Upper lobe of right lung (tissue), 1 donor: Measurements from ENCODE around the gene IRX6. TPM values are rescaled to one million over a fixed set of nuclear protein-coding genes. Genes with fewer than 3 reads are reported as not detected.

Source experiments
- ATAC-seq: fragments of 200-7000 bp; cut with Tn5 transposase; one replicate; pipeline ENCODE4 v1.9.1; 2020; ENCODE audit warnings: mild to moderate bottlenecking, moderate library complexity
- DNase-seq: peaks from one replicate; pipeline ENCODE4 v3.0.0-alpha.2; 2020
- H3K27ac ChIP-seq: fragments of 200-600 bp; one replicate; pipeline ENCODE4 v1.8.0; 2022
- H3K27me3 ChIP-seq: fragments of 200-600 bp; one replicate; pipeline ENCODE4 v1.8.0; 2022; ENCODE audit warnings: mild to moderate bottlenecking
- H3K36me3 ChIP-seq: fragments of 200-600 bp; one replicate; pipeline ENCODE4 v1.8.0; 2022
- H3K4me1 ChIP-seq: fragments of 200-600 bp; one replicate; pipeline ENCODE4 v1.8.0; 2022
- H3K4me3 ChIP-seq: fragments of 200-600 bp; one replicate; pipeline ENCODE4 v1.8.0; 2022; ENCODE audit warnings: mild to moderate bottlenecking
- H3K9me3 ChIP-seq: fragments of 200-600 bp; one replicate; pipeline ENCODE4 v1.8.0; 2022
- CTCF ChIP-seq: fragments of 200-600 bp; IDR thresholded peaks from one replicate; pipeline ENCODE4 v1.8.0; 2022; ENCODE audit warnings: antibody characterized with exemption
- intact Hi-C: fragments of 100-400 bp; cut with DNase I; formaldehyde crosslinking; loops from one replicate; pipeline ENCODE4 v1.11.0; 2022
- total RNA-seq: library from RNA; stranded (reverse); fragmentation: NEBNext Ultra II Directional; extraction: Animal tissue kit (Norgen Biotek cat#: 25700); gene quantifications from one replicate; pipeline ENCODE4 v1.2.1, GENCODE V29; 2021
- donor health status: DM: no; HTN: yes; CAD: no; lungs with severe emphysema.

The IRX6 gene
- total RNA-seq, 1 donor from 2014 or later, result 13.0 TPM

DNA sequence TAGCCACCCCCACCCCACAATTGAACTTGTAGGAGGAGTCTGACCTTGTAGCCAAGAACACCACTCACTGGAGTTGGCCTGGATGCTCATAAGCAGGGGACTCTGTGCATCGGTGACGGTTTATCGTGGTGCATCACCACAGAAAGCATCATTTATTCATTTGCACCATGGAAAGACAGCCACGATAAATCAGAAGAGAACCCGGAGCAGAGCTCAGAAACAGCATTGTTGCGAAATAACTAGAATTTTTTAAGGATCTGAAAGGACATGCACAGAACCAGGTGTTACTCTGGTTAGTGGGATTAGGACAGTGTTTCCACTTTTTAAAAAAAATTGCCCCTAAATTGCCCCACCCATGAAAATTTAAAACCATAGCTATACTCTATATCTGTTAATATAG, 44.4 kb upstream of the IRX6 start:
- ATAC-seq, result no peak
- DNase-seq, result no peak
- H3K27me3 ChIP-seq, result no peaks in the 10 kb centered on the region
- H3K9me3 ChIP-seq, result no peaks in the 10 kb centered on the region
- H3K36me3 ChIP-seq, result no peaks in the 10 kb centered on the region
- H3K4me1 ChIP-seq, result no peaks in the 10 kb centered on the region
- intact Hi-C loops, result no loop called here
- no peak for TF ChIP-seq CTCF
- H3K4me3 ChIP-seq, result no peak overlapping the region
- H3K27ac ChIP-seq, result no peak overlapping the region

DNA sequence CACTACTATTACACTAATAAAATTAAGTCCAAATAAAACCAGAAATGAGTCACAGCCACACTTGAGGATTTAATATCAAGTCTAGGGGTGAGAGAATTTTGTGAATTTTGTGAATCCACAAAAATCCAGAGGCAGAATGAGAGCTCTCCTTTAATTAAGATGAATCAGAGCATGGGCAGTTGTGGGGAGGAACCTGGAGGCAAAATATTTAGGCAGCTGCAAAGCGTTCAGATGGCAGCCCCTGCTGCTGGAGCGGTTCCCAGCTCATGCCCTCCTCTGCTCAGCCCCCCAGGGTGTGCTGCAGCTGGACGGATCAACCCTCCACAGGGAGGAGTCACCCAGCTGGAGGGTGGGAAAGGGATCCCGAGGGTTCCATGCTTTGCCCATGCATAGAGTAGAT, 43.4 kb upstream of the IRX6 start:
- H3K27me3 ChIP-seq, result no peaks in the 10 kb centered on the region
- H3K27ac ChIP-seq, result no peak overlapping the region
- no peaks in the 10 kb centered on the region for H3K4me1 ChIP-seq
- H3K36me3 ChIP-seq, result no peaks in the 10 kb centered on the region
- no peak for DNase-seq
- intact Hi-C loops, result no loop called here
- no peak for ATAC-seq
- H3K9me3 ChIP-seq, result no peaks in the 10 kb centered on the region
- no peak overlapping the region for H3K4me3 ChIP-seq
- no peak for TF ChIP-seq CTCF

GRCh38 chr16:55282441-55282840, 41.6 kb upstream of the IRX6 start:
- Histone ChIP-seq H3K9me3 (no peaks in the 10 kb centered on the region), H3K27me3 (no peaks in the 10 kb centered on the region), H3K36me3 (no peaks in the 10 kb centered on the region), H3K4me1 (no peaks in the 10 kb centered on the region), H3K27ac (no peak overlapping the region), H3K4me3 (no peak overlapping the region)
- TF ChIP-seq CTCF, result no peak
- no peak for DNase-seq
- ATAC-seq, result no peak
- intact Hi-C loops, result no loop called here

DNA sequence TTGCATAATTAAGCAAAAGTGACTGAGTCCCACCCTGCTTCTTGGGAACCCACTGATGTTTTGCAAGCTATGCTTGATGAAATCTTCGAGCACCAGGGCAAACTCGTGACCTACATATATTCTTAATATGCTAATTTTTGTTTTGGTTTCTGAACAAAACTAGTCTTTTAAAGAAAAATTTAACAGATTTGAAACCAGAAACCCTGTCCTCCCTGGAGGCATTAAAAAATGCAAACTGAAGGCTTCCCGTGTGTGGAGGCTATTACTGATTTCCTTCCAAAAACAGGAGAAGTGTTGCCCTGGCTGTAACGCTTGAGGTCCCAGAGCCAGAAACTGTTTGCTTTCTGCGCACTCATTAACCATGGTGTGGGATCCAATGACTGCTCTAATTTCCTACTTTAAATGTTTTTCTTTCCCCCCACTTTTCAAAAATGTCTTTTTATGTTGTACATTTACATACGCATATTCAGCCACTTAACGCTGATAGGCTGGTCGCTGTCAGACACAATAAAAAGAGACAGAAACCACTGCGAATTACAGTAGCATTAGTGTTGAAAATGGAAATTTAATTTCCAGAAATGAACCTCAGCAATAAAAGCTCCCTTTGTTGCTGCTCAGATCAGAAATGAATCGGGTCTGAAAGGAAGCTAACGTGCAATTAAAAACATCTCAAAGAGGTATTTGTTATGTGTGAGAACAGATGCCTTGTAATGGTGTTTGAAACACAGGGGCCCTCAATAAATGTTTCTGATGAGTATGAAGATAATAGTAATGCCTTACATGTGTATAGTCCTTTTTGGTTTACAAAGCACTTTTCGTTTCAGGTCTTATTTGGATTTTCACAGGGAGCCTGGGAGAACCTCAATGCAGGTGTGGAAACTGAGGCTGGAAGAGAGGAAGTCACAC, 39.9 kb upstream of the IRX6 start:
- Histone ChIP-seq H3K4me1 (no peaks in the 10 kb centered on the region), H3K27ac (no peak overlapping the region), H3K27me3 (no peaks in the 10 kb centered on the region), H3K9me3 (no peaks in the 10 kb centered on the region), H3K36me3 (no peaks in the 10 kb centered on the region), H3K4me3 (no peak overlapping the region)
- intact Hi-C loops, result no loop called here
- DNase-seq (no peak), ATAC-seq (no peak)
- TF ChIP-seq CTCF, result no peak

GRCh38 chr16:55284718-55285099, 39.3 kb upstream of the IRX6 start:
- Histone ChIP-seq H3K4me3 (no peak overlapping the region), H3K36me3 (no peaks in the 10 kb centered on the region), H3K27ac (no peak overlapping the region), H3K4me1 (no peaks in the 10 kb centered on the region), H3K27me3 (no peaks in the 10 kb centered on the region), H3K9me3 (no peaks in the 10 kb centered on the region)
- DNase-seq, result no peak
- ATAC-seq, result peak; percentile 20
- no peak for TF ChIP-seq CTCF
- intact Hi-C loops, result no loop called here
